Panc1 (cell line): ENCODE results near the gene HOXA7.
A peak's percentile ranks its signal among the peaks of the same experiment; 100 is the strongest.

Source experiments
- CTCF ChIP-seq: fragments of 450-650 bp; IDR thresholded peaks from 2 replicates; pipeline ENCODE4 v1.5.1; 2017; ENCODE audit warnings: mild to moderate bottlenecking
- POLR2AphosphoS5 ChIP-seq: IDR thresholded peaks from 2 replicates; pipeline ENCODE4 v1.6.1; 2012; ENCODE audit warnings: mild to moderate bottlenecking, low read depth, low read length, moderate library complexity
- REST ChIP-seq, 2 experiments: IDR thresholded peaks; 2 replicates each; pipeline ENCODE4 v1.6.1; 2011 to 2012; ENCODE audit warnings: low read depth in 2 of 2, control low read depth in 1 of 2, low read length in 1 of 2, mild to moderate bottlenecking in 1 of 2, moderate library complexity in 1 of 2; ENCODE audit not compliant: insufficient read depth in 1 of 2

- TF ChIP-seq POLR2AphosphoS5 (no peak), CTCF (peak; percentile 55), REST (IDR thresholded peaks at IDR 0.05; ENCODE audit: insufficient read depth in 1 of 2, low read depth in 2 of 2, low read length in 1 of 2) (no peak)
Measured at GRCh38 chr7:27141923-27142579, 14.4 kb downstream of the HOXA7 start.
